Nephron progenitor cell (in vitro differentiated cells): ENCODE measurements around the gene STK10.

Experiments
- DNase-seq: peaks from one replicate; pipeline ENCODE4 v3.0.0; 2021
- H3K27ac Mint-ChIP-seq: 2 replicates; pipeline ENCODE4 v1.8.0; 2021; ENCODE audit warnings: mild to moderate bottlenecking, moderate library complexity, mixed read lengths
- H3K27me3 Mint-ChIP-seq: 2 replicates; pipeline ENCODE4 v1.8.0; 2021; ENCODE audit warnings: mild to moderate bottlenecking, low read depth, mixed read lengths; ENCODE audit not compliant: poor library complexity
- H3K36me3 Mint-ChIP-seq: 2 replicates; pipeline ENCODE4 v1.8.0; 2021; ENCODE audit warnings: low read depth, mixed read lengths
- H3K4me1 Mint-ChIP-seq: 2 replicates; pipeline ENCODE4 v1.8.0; 2021; ENCODE audit warnings: mixed read lengths
- H3K4me3 Mint-ChIP-seq: 2 replicates; pipeline ENCODE4 v1.8.0; 2021; ENCODE audit warnings: mild to moderate bottlenecking, moderate library complexity, mixed read lengths
- H3K9me3 Mint-ChIP-seq: 2 replicates; pipeline ENCODE4 v1.8.0; 2021; ENCODE audit warnings: mild to moderate bottlenecking, moderate library complexity, mixed read lengths
- TF ChIP-seq, protein P1 (sequence below): fragments of 200-600 bp; sonication (generic); IDR thresholded peaks from 2 replicates; pipeline ENCODE4 v1.5.0; 2021; ENCODE audit warnings: antibody characterized with exemption

The STK10 gene

DNA sequence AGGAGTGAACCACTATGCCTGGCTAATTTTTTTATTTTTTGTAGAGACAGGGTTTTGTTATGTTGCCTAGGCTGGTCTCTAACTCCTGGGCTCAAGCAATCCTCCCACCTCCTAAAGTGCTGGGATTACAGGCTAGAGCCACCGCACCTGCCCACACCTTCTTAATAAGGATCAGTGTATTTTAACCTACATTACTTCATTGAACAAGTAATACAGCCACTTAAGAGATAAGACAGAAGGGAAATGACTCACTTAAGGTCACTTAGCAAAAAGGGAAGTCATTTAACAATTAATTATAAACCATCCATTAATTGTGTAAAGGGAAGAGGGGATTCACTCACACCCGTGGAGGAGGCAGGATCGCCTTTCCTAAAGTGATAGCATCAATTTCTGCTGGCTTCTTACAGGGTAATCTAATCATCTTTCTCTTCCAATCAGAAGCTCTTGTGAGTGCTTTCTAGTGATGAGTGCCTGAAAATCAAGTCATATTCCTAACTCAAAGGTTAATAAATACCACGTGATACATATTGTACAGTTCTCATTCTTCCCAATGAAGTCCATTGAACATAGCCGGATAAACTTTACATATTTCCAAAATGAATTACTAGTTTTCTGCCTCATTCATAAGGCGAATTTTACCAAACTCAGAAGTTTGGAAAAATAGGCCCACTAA lies 185.0 kb downstream of the STK10 start:
- no peak for DNase-seq
- TF ChIP-seq, protein P1, sequence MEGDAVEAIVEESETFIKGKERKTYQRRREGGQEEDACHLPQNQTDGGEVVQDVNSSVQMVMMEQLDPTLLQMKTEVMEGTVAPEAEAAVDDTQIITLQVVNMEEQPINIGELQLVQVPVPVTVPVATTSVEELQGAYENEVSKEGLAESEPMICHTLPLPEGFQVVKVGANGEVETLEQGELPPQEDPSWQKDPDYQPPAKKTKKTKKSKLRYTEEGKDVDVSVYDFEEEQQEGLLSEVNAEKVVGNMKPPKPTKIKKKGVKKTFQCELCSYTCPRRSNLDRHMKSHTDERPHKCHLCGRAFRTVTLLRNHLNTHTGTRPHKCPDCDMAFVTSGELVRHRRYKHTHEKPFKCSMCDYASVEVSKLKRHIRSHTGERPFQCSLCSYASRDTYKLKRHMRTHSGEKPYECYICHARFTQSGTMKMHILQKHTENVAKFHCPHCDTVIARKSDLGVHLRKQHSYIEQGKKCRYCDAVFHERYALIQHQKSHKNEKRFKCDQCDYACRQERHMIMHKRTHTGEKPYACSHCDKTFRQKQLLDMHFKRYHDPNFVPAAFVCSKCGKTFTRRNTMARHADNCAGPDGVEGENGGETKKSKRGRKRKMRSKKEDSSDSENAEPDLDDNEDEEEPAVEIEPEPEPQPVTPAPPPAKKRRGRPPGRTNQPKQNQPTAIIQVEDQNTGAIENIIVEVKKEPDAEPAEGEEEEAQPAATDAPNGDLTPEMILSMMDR, result no peak
- H3K27ac Mint-ChIP-seq, result peak overlapping the region; percentile 29
- H3K36me3 Mint-ChIP-seq, result no peaks in the 10 kb centered on the region
- H3K27me3 Mint-ChIP-seq, result no peaks in the 10 kb centered on the region
- H3K4me1 Mint-ChIP-seq, result peaks cover 68% of the 10 kb centered on the region
- no peak overlapping the region for H3K4me3 Mint-ChIP-seq
- no peaks in the 10 kb centered on the region for H3K9me3 Mint-ChIP-seq

- TF ChIP-seq, protein P1, result peak; percentile 19
- H3K9me3 Mint-ChIP-seq, result no peaks in the 10 kb centered on the region
- peaks cover 68% of the 10 kb centered on the region for H3K4me1 Mint-ChIP-seq
- no peak for DNase-seq
- peaks cover 3% of the 10 kb centered on the region for H3K36me3 Mint-ChIP-seq
- H3K4me3 Mint-ChIP-seq, result no peak overlapping the region
- no peak overlapping the region for H3K27ac Mint-ChIP-seq
- no peaks in the 10 kb centered on the region for H3K27me3 Mint-ChIP-seq
These were observed 185.7 kb downstream of the STK10 start for GRCh38 chr5:172002310-172002709.

GRCh38 chr5:171999877-172000276 lies 188.1 kb downstream of the STK10 start:
- H3K27me3 Mint-ChIP-seq, result no peaks in the 10 kb centered on the region
- TF ChIP-seq, protein P1, result no peak
- H3K27ac Mint-ChIP-seq, result peak overlapping the region; percentile 32
- peaks cover 60% of the 10 kb centered on the region for H3K4me1 Mint-ChIP-seq
- no peak for DNase-seq
- H3K4me3 Mint-ChIP-seq, result no peak overlapping the region
- no peaks in the 10 kb centered on the region for H3K9me3 Mint-ChIP-seq
- peaks cover 25% of the 10 kb centered on the region for H3K36me3 Mint-ChIP-seq

GRCh38 chr5:171999100-171999499 lies 188.9 kb downstream of the STK10 start:
- Mint-ChIP-seq H3K27me3 (no peaks in the 10 kb centered on the region), H3K4me3 (no peak overlapping the region), H3K36me3 (peaks cover 32% of the 10 kb centered on the region), H3K27ac (no peak overlapping the region), H3K9me3 (no peaks in the 10 kb centered on the region), H3K4me1 (peaks cover 56% of the 10 kb centered on the region)
- TF ChIP-seq, protein P1, result no peak
- DNase-seq, result no peak

- TF ChIP-seq, protein P1, result no peak
- Mint-ChIP-seq H3K4me3 (no peak overlapping the region), H3K27ac (no peak overlapping the region), H3K27me3 (no peaks in the 10 kb centered on the region), H3K9me3 (no peaks in the 10 kb centered on the region), H3K4me1 (peaks cover 38% of the 10 kb centered on the region), H3K36me3 (peaks cover 51% of the 10 kb centered on the region)
- no peak for DNase-seq
These were observed 191.0 kb downstream of the STK10 start for GRCh38 chr5:171997011-171997410.

GRCh38 chr5:171992813-171993212 lies 195.2 kb downstream of the STK10 start:
- no peaks in the 10 kb centered on the region for H3K27me3 Mint-ChIP-seq
- no peak overlapping the region for H3K4me3 Mint-ChIP-seq
- no peak overlapping the region for H3K27ac Mint-ChIP-seq
- peaks cover 77% of the 10 kb centered on the region for H3K36me3 Mint-ChIP-seq
- peaks cover 14% of the 10 kb centered on the region for H3K4me1 Mint-ChIP-seq
- DNase-seq, result no peak
- TF ChIP-seq, protein P1, result no peak
- no peaks in the 10 kb centered on the region for H3K9me3 Mint-ChIP-seq
